Spleen (tissue), 7 donors: ENCODE measurements around the gene TRIO.

Experiments
- POLR2A ChIP-seq, 3 donors: fragments of 450-650 bp; IDR thresholded peaks; one replicate each; pipeline ENCODE4 v1.5.1; 2017; ENCODE audit warnings: antibody characterized with exemption in 3 of 3, mild to moderate bottlenecking in 1 of 3
- TF ChIP-seq, protein P1 (sequence below), 11 experiments: fragments of 200-600 bp in 7 of 11; fragments of 450-650 bp in 4 of 11; sonication (generic) in 4 of 11; IDR thresholded peaks in 8 of 11; conservative IDR thresholded peaks in 3 of 11; 1 replicate in 7 of 11; 2 replicates in 4 of 11; pipeline versions ENCODE4 v1.4.0 to v1.8.0; 2016 to 2021; ENCODE audit warnings: antibody characterized with exemption in 11 of 11, inconsistent platforms in 4 of 11, mild to moderate bottlenecking in 1 of 11
- donor health status: DM: no; HTN: no; CAD: no; lungs with moderate emphysema.
- donor health status: DM: no; HTN: no; CAD: no.
- donor health status: DM: no; HTN: no; CAD: no.

DNA sequence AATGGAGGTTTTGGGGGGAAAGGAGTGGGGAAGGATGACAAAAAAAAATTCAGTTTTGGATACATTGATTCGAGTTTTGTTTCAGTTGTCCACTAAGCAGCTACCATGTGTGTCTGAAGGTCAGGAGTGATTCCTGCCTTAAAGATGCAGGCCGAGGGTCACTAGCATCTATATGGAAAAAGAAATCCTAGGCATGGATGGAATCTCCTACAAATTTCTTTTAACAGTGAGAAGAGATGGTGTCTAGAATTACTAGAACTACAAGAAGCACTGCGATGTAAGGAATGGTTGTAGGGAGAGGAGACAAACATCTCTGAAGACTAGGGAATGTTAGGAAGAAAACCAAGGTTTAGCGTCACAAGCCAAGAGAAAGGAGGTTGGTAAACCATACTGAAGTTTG is 19.6 kb upstream of the TRIO start:
- TF ChIP-seq, protein P1, sequence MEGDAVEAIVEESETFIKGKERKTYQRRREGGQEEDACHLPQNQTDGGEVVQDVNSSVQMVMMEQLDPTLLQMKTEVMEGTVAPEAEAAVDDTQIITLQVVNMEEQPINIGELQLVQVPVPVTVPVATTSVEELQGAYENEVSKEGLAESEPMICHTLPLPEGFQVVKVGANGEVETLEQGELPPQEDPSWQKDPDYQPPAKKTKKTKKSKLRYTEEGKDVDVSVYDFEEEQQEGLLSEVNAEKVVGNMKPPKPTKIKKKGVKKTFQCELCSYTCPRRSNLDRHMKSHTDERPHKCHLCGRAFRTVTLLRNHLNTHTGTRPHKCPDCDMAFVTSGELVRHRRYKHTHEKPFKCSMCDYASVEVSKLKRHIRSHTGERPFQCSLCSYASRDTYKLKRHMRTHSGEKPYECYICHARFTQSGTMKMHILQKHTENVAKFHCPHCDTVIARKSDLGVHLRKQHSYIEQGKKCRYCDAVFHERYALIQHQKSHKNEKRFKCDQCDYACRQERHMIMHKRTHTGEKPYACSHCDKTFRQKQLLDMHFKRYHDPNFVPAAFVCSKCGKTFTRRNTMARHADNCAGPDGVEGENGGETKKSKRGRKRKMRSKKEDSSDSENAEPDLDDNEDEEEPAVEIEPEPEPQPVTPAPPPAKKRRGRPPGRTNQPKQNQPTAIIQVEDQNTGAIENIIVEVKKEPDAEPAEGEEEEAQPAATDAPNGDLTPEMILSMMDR (IDR thresholded peaks at IDR 0.05 in 8 of 11, conservative IDR thresholded peaks at IDR 0.05 in 3 of 11), result no peak
- no peak for TF ChIP-seq POLR2A (IDR thresholded peaks at IDR 0.05)
